ENCODE measurements around the gene DDIT4. TPM values are rescaled to one million over a fixed set of nuclear protein-coding genes. Genes with fewer than 3 reads are reported as not detected.

DDIT4 gene
- total RNA-seq, 1 donor from 2014 or later: 290 TPM

- TF ChIP-seq CTCF (IDR thresholded peaks at IDR 0.05): no peak
- no peak for DNase-seq (ENCODE audit: extremely low spot score, unreplicated experiment)
- H3K4me1 Mint-ChIP-seq (ENCODE audit: unreplicated experiment): peaks cover 34% of the 10 kb centered on the region
- H3K36me3 Mint-ChIP-seq (ENCODE audit: unreplicated experiment): peaks cover 12% of the 10 kb centered on the region
- no peak overlapping the region for H3K4me3 Mint-ChIP-seq (ENCODE audit: unreplicated experiment)
- no peaks in the 10 kb centered on the region for H3K27me3 Mint-ChIP-seq (ENCODE audit: unreplicated experiment)
- no peak overlapping the region for H3K27ac Mint-ChIP-seq (ENCODE audit: unreplicated experiment)
- H3K9me3 Mint-ChIP-seq (ENCODE audit: unreplicated experiment): no peaks in the 10 kb centered on the region
These were observed 35.1 kb upstream of the DDIT4 start for GRCh38 chr10:72238392-72239175.

- H3K4me1 Mint-ChIP-seq (ENCODE audit: unreplicated experiment): peaks cover 41% of the 10 kb centered on the region
These were observed 34.3 kb upstream of the DDIT4 start for GRCh38 chr10:72239409-72239808.

GRCh38 chr10:72240371-72240770 is 33.4 kb upstream of the DDIT4 start:
- no peak for TF ChIP-seq CTCF (IDR thresholded peaks at IDR 0.05)
- no peaks in the 10 kb centered on the region for H3K27me3 Mint-ChIP-seq (ENCODE audit: unreplicated experiment)
- DNase-seq (ENCODE audit: extremely low spot score, unreplicated experiment): no peak

More at GRCh38 chr10:72239409-72239808, 34.3 kb upstream of the DDIT4 start:
- Mint-ChIP-seq H3K27me3 (ENCODE audit: unreplicated experiment) (no peaks in the 10 kb centered on the region), H3K27ac (ENCODE audit: unreplicated experiment) (peak overlapping the region; percentile 66), H3K9me3 (ENCODE audit: unreplicated experiment) (no peaks in the 10 kb centered on the region), H3K36me3 (ENCODE audit: unreplicated experiment) (peaks cover 11% of the 10 kb centered on the region), H3K4me3 (ENCODE audit: unreplicated experiment) (no peak overlapping the region)
- no peak for DNase-seq (ENCODE audit: extremely low spot score, unreplicated experiment)
- TF ChIP-seq CTCF (IDR thresholded peaks at IDR 0.05): no peak

GRCh38 chr10:72241691-72242252 is 32.0 kb upstream of the DDIT4 start:
- Mint-ChIP-seq H3K4me3 (ENCODE audit: unreplicated experiment) (no peak overlapping the region), H3K27me3 (ENCODE audit: unreplicated experiment) (no peaks in the 10 kb centered on the region), H3K27ac (ENCODE audit: unreplicated experiment) (peak overlapping the region; percentile 95), H3K36me3 (ENCODE audit: unreplicated experiment) (peaks cover 2% of the 10 kb centered on the region), H3K4me1 (ENCODE audit: unreplicated experiment) (peaks cover 62% of the 10 kb centered on the region), H3K9me3 (ENCODE audit: unreplicated experiment) (no peaks in the 10 kb centered on the region)
- TF ChIP-seq CTCF (IDR thresholded peaks at IDR 0.05): no peak
- DNase-seq (ENCODE audit: extremely low spot score, unreplicated experiment): no peak

More at GRCh38 chr10:72240371-72240770, 33.4 kb upstream of the DDIT4 start:
- Mint-ChIP-seq H3K4me1 (ENCODE audit: unreplicated experiment) (peaks cover 51% of the 10 kb centered on the region), H3K4me3 (ENCODE audit: unreplicated experiment) (no peak overlapping the region), H3K9me3 (ENCODE audit: unreplicated experiment) (no peaks in the 10 kb centered on the region), H3K27ac (ENCODE audit: unreplicated experiment) (no peak overlapping the region), H3K36me3 (ENCODE audit: unreplicated experiment) (peaks cover 8% of the 10 kb centered on the region)

- peak overlapping the region; percentile 95 for H3K27ac Mint-ChIP-seq (ENCODE audit: unreplicated experiment)
- peak overlapping the region; percentile 31 for H3K4me3 Mint-ChIP-seq (ENCODE audit: unreplicated experiment)
- no peaks in the 10 kb centered on the region for H3K9me3 Mint-ChIP-seq (ENCODE audit: unreplicated experiment)
- peak; percentile 87 for DNase-seq (ENCODE audit: extremely low spot score, unreplicated experiment)
- no peaks in the 10 kb centered on the region for H3K36me3 Mint-ChIP-seq (ENCODE audit: unreplicated experiment)
- TF ChIP-seq CTCF (IDR thresholded peaks at IDR 0.05): no peak
- H3K4me1 Mint-ChIP-seq (ENCODE audit: unreplicated experiment): peaks cover 70% of the 10 kb centered on the region
- H3K27me3 Mint-ChIP-seq (ENCODE audit: unreplicated experiment): no peaks in the 10 kb centered on the region
These were observed 31.0 kb upstream of the DDIT4 start for GRCh38 chr10:72242675-72243074.

Data from osteocyte (in vitro differentiated cells).